B cell (primary cell): ENCODE data around the gene FANCC. TPM values are rescaled to one million over a fixed set of nuclear protein-coding genes. Genes with fewer than 3 reads are reported as not detected.

Experiments used
- ATAC-seq: fragments of 200-7000 bp; cut with Tn5 transposase; one replicate; pipeline ENCODE4 v1.10.0; 2021; ENCODE audit warnings: low read depth, mild to moderate bottlenecking, moderate number of reproducible peaks, moderate library complexity
- CTCF ChIA-PET: fragments of 350-600 bp; sonication (Branson Sonifier 250); formaldehyde crosslinking; loops from one replicate; lab custom pipeline; 2021; ENCODE audit warnings: antibody characterized with exemption, inconsistent platforms; lab: Charles Lee
- POLR2A ChIA-PET: fragments of 350-600 bp; sonication (Branson Sonifier 250); formaldehyde crosslinking; loops from one replicate; lab custom pipeline; 2021; ENCODE audit warnings: antibody characterized with exemption; lab: Charles Lee
- DNase-seq: peaks from one replicate; pipeline ENCODE4 v3.0.0; 2013
- H2AFZ ChIP-seq: 2 replicates; pipeline ENCODE4 v1.6.1; 2012; ENCODE audit warnings: mild to moderate bottlenecking, low read depth, low read length; ENCODE audit not compliant: insufficient read depth, poor library complexity, severe bottlenecking
- H3K27ac ChIP-seq, 2 donors: 1 replicate in 1 of 2; 2 replicates in 1 of 2; pipeline ENCODE4 v1.5.1; 2012 to 2013; ENCODE audit warnings: low read length in 2 of 2, mild to moderate bottlenecking in 2 of 2, moderate library complexity in 1 of 2
- H3K27me3 ChIP-seq, 4 experiments: fragments of 200-600 bp in 1 of 4; sonication (generic) in 1 of 4; replicated peaks in 1 of 4; 1 replicate in 2 of 4; 2 replicates in 2 of 4; pipeline versions ENCODE4 v1.6.1 to v1.7.0; 2013 to 2016; ENCODE audit warnings: low read length in 3 of 4, mild to moderate bottlenecking in 2 of 4, mixed read lengths in 1 of 4, moderate library complexity in 1 of 4; ENCODE audit not compliant: insufficient read depth in 4 of 4, control insufficient read depth in 3 of 4; ENCODE audit errors: control extremely low read depth in 1 of 4
- H3K36me3 ChIP-seq, 2 experiments: replicated peaks in 1 of 2; 1 replicate in 1 of 2; 2 replicates in 1 of 2; pipeline versions ENCODE4 v1.6.1 to v1.7.1; 2013; ENCODE audit warnings: low read length in 1 of 2; ENCODE audit not compliant: insufficient read depth in 2 of 2, control insufficient read depth in 1 of 2; ENCODE audit errors: control extremely low read depth in 1 of 2, extremely low read depth in 1 of 2
- H3K4me1 ChIP-seq, 2 donors: fragments of 200-600 bp in 1 of 2; sonication (generic) in 1 of 2; 1 replicate in 1 of 2; 2 replicates in 1 of 2; pipeline versions ENCODE4 v1.5.1 to v1.6.1; 2013 to 2017; ENCODE audit warnings: low read length in 2 of 2; ENCODE audit not compliant: control insufficient read depth in 2 of 2, insufficient read depth in 2 of 2
- H3K4me2 ChIP-seq: replicated peaks from 2 replicates; pipeline ENCODE3; 2012; ENCODE audit warnings: mild to moderate bottlenecking, low read depth, low read length; ENCODE audit not compliant: poor library complexity, severe bottlenecking
- H3K4me3 ChIP-seq, 5 experiments: fragments of 200-600 bp in 1 of 5; sonication (generic) in 1 of 5; 1 replicate in 3 of 5; 2 replicates in 2 of 5; pipeline versions ENCODE4 v1.5.1 to v1.7.0; 2011 to 2016; ENCODE audit warnings: low read length in 4 of 5, mild to moderate bottlenecking in 4 of 5, low read depth in 2 of 5, control low read depth in 1 of 5, moderate library complexity in 1 of 5; ENCODE audit not compliant: insufficient read depth in 1 of 5; ENCODE audit errors: control extremely low read depth in 1 of 5, extremely low read depth in 1 of 5
- H3K79me2 ChIP-seq: fragments of 200-600 bp; sonication (generic); one replicate; pipeline ENCODE4 v1.6.0; 2016; ENCODE audit warnings: low read length; ENCODE audit not compliant: control insufficient read depth, insufficient read depth
- H3K9ac ChIP-seq: fragments of 200-600 bp; sonication (generic); 2 replicates; pipeline ENCODE4 v1.6.1; 2017; ENCODE audit warnings: mild to moderate bottlenecking, low read length, moderate library complexity
- H3K9me3 ChIP-seq, 3 donors: one replicate each; pipeline versions ENCODE4 v1.6.1 to v1.7.1; 2013; ENCODE audit warnings: low read length in 2 of 3; ENCODE audit not compliant: control insufficient read depth in 2 of 3, insufficient read depth in 1 of 3; ENCODE audit errors: control extremely low read depth in 1 of 3
- H4K20me1 ChIP-seq: 2 replicates; pipeline ENCODE4 v1.6.0; 2012; ENCODE audit warnings: mild to moderate bottlenecking, low read length; ENCODE audit not compliant: insufficient read depth, control insufficient read depth, poor library complexity, severe bottlenecking
- H3K27ac Mint-ChIP-seq: one replicate; pipeline ENCODE4 v1.8.0; 2021; ENCODE audit warnings: mixed read lengths
- H3K27me3 Mint-ChIP-seq: one replicate; pipeline ENCODE4 v1.8.0; 2021; ENCODE audit warnings: mixed read lengths
- H3K4me1 Mint-ChIP-seq: one replicate; pipeline ENCODE4 v1.8.0; 2021; ENCODE audit warnings: mixed read lengths
- H3K4me3 Mint-ChIP-seq: one replicate; pipeline ENCODE4 v1.8.0; 2021; ENCODE audit warnings: mixed read lengths
- H3K9me3 Mint-ChIP-seq: one replicate; pipeline ENCODE4 v1.8.0; 2022; ENCODE audit warnings: mixed read lengths; ENCODE audit not compliant: insufficient read depth
- EZH2 ChIP-seq: IDR thresholded peaks from 2 replicates; pipeline ENCODE4 v1.6.1; 2012; ENCODE audit warnings: borderline replicate concordance, low read depth, mild to moderate bottlenecking, moderate library complexity, low read length; ENCODE audit not compliant: insufficient read depth, poor library complexity, severe bottlenecking
- WGBS: methylation state at CpG from one replicate; pipeline ENCODE4 v1.1.5; 2013; ENCODE audit warnings: missing lambda C conversion rate; ENCODE audit not compliant: insufficient coverage; 5-methylcytosine and 5-hydroxymethylcytosine counted together
- intact Hi-C: fragments of 100-400 bp; cut with micrococcal nuclease; formaldehyde crosslinking; loops from one replicate; pipeline ENCODE4 v1.10.0; 2022
- polyA plus RNA-seq: library from polyadenylated mRNA; depleted of rRNA; stranded (reverse); fragments of >200 nt; gene quantifications from 2 replicates; pipeline ENCODE4 v1.2.3, GENCODE V29; 2012
- total RNA-seq, 2 donors: library from RNA; stranded (reverse); fragments of 120-200 nt in 1 of 2; gene quantifications; 1 replicate in 1 of 2; 2 replicates in 1 of 2; pipeline versions ENCODE4 v1.2.3 to v1.2.4, GENCODE V29; 2013 to 2022
- TF ChIP-seq, protein P1 (sequence below): fragments of 200-600 bp; IDR thresholded peaks from one replicate; pipeline ENCODE4 v1.8.0; 2022; ENCODE audit warnings: antibody characterized with exemption, mild to moderate bottlenecking

Gene FANCC
- total and polyA plus RNA-seq, 2 donors (not counting 1 experiment from before 2014, with no cell fraction given): 1.8 to 11.1 TPM

GRCh38 chr9:95316274-95316673, 1.2 kb downstream of the FANCC start:
- Histone ChIP-seq H4K20me1 (no peaks in the 10 kb centered on the region), H3K9ac (peak overlapping the region; percentile 83), H2AFZ (peak overlapping the region; percentile 97), H3K36me3 (no peaks in the 10 kb centered on the region), H3K4me1 (peaks cover 14 to 16% of the 10 kb centered on the region in 2 donors), H3K4me3 (peak overlapping the region in 3 of 5 experiments; percentile 88 to 98 (median 97)), H3K79me2 (peaks cover 8% of the 10 kb centered on the region), H3K27ac (no peak overlapping the region), H3K9me3 (peaks cover 0 to 2% (median 0%) of the 10 kb centered on the region in 3 donors), H3K4me2 (peak overlapping the region; percentile 94), H3K27me3 (peaks cover 0 to 9% (median 5%) of the 10 kb centered on the region in 4 experiments)
- intact Hi-C loops: loop anchor here (2.0 to 5.0 kb wide), 4 partner anchors 191 to 1103 kb away; partner anchors contain the start of genes AOPEP, ZNF169 and ZNF367
- H3K27me3 Mint-ChIP-seq: no peaks in the 10 kb centered on the region
- POLR2A ChIA-PET: no interaction called here
- ATAC-seq (no peak), DNase-seq (no peak)
- CTCF ChIA-PET: no interaction called here
- peak overlapping the region; percentile 87 for H3K27ac Mint-ChIP-seq
- peaks cover 16% of the 10 kb centered on the region for H3K4me1 Mint-ChIP-seq
- no peaks in the 10 kb centered on the region for H3K9me3 Mint-ChIP-seq
- no peak for TF ChIP-seq EZH2
- TF ChIP-seq, protein P1, sequence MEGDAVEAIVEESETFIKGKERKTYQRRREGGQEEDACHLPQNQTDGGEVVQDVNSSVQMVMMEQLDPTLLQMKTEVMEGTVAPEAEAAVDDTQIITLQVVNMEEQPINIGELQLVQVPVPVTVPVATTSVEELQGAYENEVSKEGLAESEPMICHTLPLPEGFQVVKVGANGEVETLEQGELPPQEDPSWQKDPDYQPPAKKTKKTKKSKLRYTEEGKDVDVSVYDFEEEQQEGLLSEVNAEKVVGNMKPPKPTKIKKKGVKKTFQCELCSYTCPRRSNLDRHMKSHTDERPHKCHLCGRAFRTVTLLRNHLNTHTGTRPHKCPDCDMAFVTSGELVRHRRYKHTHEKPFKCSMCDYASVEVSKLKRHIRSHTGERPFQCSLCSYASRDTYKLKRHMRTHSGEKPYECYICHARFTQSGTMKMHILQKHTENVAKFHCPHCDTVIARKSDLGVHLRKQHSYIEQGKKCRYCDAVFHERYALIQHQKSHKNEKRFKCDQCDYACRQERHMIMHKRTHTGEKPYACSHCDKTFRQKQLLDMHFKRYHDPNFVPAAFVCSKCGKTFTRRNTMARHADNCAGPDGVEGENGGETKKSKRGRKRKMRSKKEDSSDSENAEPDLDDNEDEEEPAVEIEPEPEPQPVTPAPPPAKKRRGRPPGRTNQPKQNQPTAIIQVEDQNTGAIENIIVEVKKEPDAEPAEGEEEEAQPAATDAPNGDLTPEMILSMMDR: no peak
- peak overlapping the region; percentile 94 for H3K4me3 Mint-ChIP-seq
- WGBS: 0% methylated on average over 1 of the region's 3 CpGs

DNA sequence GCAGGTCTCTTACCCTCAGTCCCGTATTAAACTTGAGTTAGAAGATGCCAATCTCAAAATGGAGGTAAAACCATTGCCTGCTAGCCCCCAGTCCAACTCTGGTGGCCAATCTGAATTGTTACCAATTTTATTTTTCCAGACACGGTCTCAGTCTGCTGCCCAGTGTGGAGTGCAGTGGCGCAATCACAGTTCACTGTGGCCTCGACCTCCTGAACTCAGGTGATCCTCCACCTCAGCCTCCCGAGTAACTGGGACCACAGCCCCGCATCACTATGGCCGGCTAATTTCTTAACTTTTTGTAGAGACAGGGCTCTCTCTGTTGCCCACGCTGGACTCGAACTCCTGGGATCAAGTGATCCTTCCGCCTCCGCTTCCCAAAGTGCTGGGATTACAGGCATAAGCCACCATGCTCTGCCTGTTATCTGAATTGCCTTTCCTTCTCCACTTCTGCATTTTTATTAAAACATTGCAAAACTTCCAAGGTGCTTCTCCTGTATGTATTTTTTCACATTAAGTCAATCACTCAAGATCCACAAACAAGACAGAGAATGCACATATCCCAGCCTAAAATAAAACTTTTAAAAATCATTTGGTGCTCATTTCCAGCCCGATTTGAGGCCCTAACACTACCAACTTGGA, 2.3 kb downstream of the FANCC start:
- no peak for TF ChIP-seq EZH2
- TF ChIP-seq, protein P1: no peak
- Histone ChIP-seq H3K4me2 (no peak overlapping the region), H3K27me3 (peaks cover 0 to 9% (median 5%) of the 10 kb centered on the region in 4 experiments), H3K4me3 (no peak overlapping the region), H2AFZ (no peak overlapping the region), H3K27ac (no peak overlapping the region), H4K20me1 (no peaks in the 10 kb centered on the region), H3K9ac (no peak overlapping the region), H3K4me1 (peaks cover 14 to 16% of the 10 kb centered on the region in 2 donors), H3K9me3 (peaks cover 0 to 2% (median 0%) of the 10 kb centered on the region in 3 donors), H3K79me2 (peaks cover 11% of the 10 kb centered on the region), H3K36me3 (no peaks in the 10 kb centered on the region)
- Mint-ChIP-seq H3K4me3 (no peak overlapping the region), H3K9me3 (no peaks in the 10 kb centered on the region), H3K27me3 (no peaks in the 10 kb centered on the region), H3K27ac (no peak overlapping the region), H3K4me1 (peaks cover 16% of the 10 kb centered on the region)
- POLR2A ChIA-PET: no interaction called here
- DNase-seq (no peak), ATAC-seq (no peak)
- CTCF ChIA-PET: no interaction called here
- intact Hi-C loops: loop anchor here (5.0 kb wide), 1 partner anchor 192 kb away; no protein-coding TSS in a partner anchor
- 98% methylated on average over 12 of the region's 12 CpGs for WGBS
